ENCODE results near the gene TLE2.

DNA sequence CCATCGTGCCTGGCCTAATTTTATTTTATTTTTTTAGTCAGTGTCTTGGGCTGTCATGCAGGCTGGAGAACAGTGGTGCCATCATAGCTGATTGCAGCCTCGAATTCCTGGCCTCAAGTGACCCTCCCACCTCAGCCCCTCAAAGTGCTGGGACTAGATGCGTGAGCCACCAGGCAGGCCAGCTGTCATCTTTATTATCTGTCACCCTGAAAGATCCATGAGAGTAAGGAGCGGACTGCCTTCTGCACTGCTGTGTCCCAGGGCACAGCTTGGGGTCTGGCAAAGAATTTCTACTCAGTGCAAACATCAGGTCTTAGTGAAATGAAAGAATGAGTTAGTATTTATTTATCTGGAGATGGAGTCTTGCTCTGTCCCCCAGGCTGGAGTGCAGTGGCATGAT is 42.7 kb upstream of the TLE2 start:
- TF ChIP-seq, protein P1, sequence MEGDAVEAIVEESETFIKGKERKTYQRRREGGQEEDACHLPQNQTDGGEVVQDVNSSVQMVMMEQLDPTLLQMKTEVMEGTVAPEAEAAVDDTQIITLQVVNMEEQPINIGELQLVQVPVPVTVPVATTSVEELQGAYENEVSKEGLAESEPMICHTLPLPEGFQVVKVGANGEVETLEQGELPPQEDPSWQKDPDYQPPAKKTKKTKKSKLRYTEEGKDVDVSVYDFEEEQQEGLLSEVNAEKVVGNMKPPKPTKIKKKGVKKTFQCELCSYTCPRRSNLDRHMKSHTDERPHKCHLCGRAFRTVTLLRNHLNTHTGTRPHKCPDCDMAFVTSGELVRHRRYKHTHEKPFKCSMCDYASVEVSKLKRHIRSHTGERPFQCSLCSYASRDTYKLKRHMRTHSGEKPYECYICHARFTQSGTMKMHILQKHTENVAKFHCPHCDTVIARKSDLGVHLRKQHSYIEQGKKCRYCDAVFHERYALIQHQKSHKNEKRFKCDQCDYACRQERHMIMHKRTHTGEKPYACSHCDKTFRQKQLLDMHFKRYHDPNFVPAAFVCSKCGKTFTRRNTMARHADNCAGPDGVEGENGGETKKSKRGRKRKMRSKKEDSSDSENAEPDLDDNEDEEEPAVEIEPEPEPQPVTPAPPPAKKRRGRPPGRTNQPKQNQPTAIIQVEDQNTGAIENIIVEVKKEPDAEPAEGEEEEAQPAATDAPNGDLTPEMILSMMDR (IDR thresholded peaks at IDR 0.05 in 8 of 11, conservative IDR thresholded peaks at IDR 0.05 in 3 of 11): no peak
- no peak for TF ChIP-seq POLR2AphosphoS5 (IDR thresholded peaks at IDR 0.05)

Data from spleen (tissue), 7 donors.